HG03378 (cell line): Measurements from ENCODE around the gene DUSP2.

Experiments
- ATAC-seq: cut with Tn5 transposase; IDR thresholded peaks from one replicate; pipeline ENCODE4 v1.9.1; 2021; ENCODE audit warnings: mild to moderate bottlenecking, moderate library complexity; ENCODE audit not compliant: unreplicated experiment

The DUSP2 gene

GRCh38 chr2:96135171-96135570, 10.1 kb downstream of the DUSP2 start:
- no peak for ATAC-seq

DNA sequence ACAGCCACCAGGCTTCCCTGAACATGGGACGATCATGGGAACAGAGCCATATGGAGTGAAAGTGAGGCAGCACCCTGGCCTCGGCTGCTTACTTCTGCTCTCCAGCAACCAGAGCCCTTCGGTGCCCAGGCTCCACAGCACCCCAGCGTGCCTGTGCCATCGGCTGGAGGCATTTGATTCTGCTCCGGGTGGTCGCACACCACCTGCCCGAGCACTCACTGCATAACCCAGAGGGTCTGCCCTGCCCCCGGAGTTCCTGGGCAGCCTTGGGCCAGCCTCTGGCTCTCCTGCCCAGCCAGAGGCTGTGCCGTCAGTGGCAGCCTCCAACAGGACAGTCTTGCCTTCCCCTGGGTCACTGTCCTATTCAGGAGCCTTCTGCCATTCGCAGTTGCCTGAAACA, 10.8 kb downstream of the DUSP2 start:
- no peak for ATAC-seq

- no peak for ATAC-seq
These were observed 13.2 kb downstream of the DUSP2 start for GRCh38 chr2:96131813-96132745.

DNA sequence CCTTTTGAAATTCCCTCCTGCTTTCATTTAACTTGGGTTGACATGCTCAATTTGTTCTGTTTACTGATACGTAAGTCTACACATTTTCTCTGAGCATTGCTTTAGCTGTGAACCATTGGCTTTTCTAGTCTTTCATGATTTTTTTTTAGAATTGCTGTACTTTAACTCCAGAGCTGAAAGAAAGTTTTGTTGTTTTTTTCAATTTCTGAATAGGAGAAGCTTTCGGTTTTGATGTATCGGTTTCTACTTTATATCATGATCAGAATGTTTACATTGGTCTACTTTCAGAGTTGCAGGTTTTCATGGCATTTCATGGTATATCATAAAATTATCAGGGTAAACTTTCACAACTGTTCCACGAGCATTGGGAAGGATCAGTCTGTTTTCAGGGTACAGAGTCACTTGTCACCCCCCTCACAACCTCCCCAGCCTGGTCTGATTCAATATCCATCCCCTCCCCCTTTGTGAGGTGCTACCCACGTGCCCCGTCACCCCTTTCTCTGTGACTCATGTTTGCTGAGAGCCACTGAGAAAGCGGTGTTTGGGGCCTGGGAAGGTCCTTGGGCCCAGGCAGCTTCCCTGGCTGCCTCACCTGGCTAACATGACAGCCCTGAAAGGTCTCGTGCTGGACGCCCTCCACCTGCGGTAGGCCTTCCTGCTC, 14.0 kb downstream of the DUSP2 start:
- no peak for ATAC-seq

DNA sequence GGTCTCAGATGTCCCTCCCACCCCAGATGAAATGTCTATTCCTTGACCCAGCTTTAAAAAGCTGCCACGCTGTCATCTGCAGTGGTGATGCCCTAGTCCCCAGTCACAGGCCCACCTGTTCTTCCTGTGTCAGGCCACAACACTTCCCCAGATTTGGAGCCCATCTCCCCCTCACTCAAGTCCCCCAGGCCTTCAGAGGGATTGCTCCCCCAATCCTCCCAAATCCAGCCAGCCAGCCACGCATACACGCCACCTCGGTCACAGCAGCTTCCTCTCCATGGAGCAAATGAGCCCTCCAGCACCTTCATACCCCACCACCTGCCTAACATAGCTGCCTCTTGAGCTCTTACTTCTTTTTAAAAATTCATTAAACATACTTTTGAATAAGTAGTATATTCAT, 14.8 kb downstream of the DUSP2 start:
- ATAC-seq, result no peak

DNA sequence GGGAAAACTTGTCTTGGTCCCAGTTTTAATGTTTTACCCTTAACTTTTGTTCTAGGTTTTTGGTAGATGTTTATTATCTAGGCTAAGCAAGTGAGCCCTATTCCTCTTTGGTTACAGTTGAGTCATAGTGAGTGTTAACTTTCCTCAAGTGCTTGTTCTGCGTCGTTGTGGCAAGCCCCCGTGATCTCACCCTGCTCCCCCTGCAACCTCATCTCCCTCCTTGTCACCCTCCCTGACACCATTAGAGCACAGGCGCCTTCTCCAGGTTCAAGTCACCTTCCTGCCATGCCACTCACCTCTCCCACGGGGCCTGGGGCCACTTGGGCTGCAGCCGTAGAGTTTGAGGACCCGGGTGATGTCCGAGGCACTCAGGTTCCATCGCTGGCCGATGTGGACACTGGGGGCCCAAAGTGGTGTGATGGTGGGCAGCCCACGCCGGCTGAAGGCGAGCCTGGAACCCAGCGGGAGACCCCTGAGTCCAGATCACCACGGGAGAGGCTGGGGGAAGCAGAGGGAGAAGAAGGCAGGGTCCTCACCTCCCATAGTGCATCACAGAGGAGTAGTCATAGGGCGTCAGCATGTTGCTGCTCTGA, 15.6 kb downstream of the DUSP2 start:
- no peak for ATAC-seq

DNA sequence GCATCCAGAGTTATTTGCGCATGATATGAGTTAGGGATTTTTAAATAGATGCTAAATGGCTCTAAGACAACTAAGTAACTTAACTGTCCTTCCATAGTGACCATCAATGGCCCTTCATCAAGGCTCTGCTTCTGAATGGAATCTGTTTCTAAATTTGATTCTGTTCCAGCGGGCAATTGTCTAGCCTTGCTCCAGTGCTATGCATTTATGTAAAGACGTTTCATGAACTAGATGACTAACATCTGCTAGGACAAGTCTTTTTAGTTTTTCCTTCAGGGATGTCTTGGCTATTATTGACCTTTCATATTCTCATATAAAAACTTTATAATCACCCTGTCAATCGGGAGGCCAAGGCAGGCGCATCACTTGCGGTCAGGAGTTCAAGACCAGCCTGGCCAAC, 16.8 kb downstream of the DUSP2 start:
- ATAC-seq, result no peak

GRCh38 chr2:96124406-96125265, 20.6 kb downstream of the DUSP2 start:
- no peak for ATAC-seq

GRCh38 chr2:96123936-96124335, 21.3 kb downstream of the DUSP2 start:
- ATAC-seq, result no peak

DNA sequence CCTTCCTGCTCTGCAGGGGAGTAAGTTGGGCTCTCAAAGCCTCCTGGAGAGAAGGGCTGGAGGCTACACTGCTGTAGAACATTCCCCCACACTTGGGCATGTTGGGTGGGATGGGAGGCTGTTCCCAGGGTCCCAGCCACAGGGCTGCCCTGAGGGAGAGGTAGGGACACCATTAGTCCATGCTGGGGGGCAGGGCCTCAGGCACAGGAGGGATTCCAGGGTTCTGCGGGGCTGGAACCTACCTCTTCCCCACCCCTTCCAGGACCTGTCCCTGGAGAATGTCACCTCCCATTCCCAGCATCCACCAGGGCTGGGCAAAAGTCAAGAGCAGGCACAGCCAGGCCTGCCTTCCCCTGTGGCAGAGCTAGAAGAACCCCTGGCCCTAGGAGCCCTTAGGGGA, 21.9 kb downstream of the DUSP2 start:
- ATAC-seq, result no peak

- ATAC-seq, result no peak
These were observed 22.8 kb downstream of the DUSP2 start for GRCh38 chr2:96122391-96122790.

DNA sequence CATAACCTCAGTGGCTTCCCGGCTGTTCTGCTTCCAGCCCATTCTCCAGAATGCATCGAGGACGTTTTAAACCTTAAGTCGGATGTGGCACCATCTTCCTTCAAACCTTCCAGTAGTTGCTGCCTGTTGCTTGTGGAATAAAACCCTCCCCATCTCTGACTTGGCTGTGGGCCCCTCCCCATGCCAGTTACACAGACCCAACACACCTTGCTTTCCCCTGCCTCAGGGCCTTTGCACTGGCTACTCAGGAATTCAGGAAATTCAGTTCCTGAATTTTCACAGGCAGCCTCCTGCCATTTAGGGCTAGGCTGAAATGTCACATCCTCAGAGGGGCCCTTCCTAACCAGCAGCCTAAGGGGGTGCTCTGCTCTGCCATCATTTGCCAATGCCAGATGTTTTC, 23.8 kb downstream of the DUSP2 start:
- ATAC-seq, result no peak

DNA sequence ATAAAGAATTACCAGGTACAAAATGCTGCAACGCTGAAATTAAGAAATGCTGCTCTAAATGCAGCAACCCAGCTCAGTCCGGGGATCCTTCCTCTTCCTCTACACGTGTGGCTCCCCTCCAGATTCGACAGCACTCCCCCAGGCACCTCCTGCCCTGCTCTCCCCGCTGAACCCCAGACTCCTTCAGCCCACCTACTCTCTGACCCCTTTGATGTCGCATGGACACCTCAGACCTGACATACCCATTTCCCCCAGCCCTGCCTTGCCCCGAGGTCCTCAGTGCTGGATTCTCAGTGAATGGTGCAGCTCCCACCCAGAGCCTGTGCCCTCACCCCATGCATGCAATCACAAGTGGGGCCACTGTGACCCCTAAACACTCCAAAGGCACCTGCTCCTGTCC, 24.2 kb downstream of the DUSP2 start:
- ATAC-seq, result no peak

- ATAC-seq, result no peak
These were observed 25.0 kb downstream of the DUSP2 start for GRCh38 chr2:96120091-96120720.

DNA sequence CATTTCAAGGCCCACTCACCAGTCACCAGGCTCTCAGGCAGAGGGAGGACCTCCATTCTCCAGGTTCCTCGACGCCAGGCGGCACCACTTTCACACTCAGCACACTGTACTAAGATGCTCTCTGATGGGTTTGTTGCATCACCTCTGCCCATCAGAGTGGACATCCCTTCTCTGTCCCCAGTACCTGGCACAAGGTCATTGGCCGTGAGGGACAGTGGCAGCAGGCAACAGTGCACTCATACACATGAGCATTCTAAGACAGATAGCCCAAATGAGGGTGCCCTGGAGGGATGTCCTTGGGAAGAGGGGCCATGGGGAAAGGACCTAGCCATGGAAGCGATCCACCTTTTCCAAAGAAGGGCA, 25.9 kb downstream of the DUSP2 start:
- no peak for ATAC-seq

DNA sequence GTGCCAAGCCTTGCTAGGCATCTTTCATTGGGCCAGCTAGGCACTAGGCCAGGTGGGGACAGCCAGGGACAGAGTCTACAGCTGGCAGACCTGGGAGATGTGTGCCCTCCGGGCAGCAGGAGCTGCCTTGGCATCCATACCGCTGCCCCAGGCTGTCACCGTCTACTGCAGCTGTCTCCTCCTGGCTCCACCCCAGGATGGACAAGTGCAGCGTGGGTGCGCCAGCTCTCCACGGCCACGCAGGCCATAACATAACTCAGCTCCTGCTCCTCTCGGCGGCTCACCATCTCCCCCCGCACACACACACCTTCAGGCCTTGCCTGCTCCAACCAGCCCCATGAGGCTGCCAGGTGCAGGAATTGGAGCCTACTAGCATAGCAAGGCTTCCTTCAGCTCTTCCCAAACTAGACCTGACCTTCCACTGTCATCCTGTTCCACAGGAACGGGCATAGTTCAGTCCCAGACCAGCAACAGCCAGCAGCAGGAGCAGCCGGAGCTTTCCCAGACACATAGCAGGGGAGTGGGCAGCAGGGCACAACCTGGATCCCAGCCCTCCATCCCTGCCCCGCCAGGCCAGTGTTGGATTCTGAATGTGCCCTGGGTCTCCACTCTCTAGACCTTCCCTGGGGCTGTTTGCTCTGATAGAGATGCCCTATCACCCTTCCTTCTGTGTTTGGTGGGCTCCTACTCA, 26.4 kb downstream of the DUSP2 start:
- no peak for ATAC-seq

GRCh38 chr2:96117701-96118588, 27.3 kb downstream of the DUSP2 start:
- no peak for ATAC-seq

DNA sequence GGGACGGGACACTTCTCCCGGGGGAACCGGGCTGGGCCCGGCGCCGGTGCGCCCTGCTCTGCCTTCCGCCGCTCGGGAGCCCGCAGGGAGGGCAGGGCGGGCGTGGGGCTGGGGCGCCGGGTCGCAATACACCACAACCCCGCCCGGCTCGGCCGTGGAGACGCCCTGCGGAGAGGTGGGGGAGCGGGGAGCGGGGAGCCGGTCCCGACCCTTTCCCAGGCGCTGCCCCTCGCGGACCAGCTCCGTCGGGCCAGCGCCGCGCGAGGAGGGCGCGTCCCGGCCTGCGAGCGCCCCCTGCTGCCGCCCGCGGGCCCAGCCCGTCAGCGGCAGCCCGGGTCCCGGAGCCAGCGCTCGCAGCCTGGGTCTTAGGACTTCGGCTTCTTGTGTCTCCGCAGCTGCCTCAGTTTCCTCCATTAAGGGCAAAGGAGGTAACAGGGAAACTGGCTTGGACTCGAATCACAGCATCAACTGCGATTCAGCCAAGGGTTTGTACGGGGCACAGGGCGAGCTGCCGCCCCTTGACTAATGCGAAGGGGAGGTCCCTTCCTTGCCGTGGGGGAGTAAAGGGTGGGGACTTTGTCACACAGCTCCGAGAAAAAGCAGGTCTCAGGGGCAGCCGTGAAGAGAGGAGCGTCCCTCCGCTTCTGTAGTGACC, 28.2 kb downstream of the DUSP2 start:
- ATAC-seq, result no peak
